ENCODE data around the gene NAA38. TPM values are rescaled to one million over a fixed set of nuclear protein-coding genes. Genes with fewer than 3 reads are reported as not detected.

The NAA38 gene
- total and polyA plus RNA-seq, 8 donors: 20.1 to 87.2 (median 28.0) TPM

DNA sequence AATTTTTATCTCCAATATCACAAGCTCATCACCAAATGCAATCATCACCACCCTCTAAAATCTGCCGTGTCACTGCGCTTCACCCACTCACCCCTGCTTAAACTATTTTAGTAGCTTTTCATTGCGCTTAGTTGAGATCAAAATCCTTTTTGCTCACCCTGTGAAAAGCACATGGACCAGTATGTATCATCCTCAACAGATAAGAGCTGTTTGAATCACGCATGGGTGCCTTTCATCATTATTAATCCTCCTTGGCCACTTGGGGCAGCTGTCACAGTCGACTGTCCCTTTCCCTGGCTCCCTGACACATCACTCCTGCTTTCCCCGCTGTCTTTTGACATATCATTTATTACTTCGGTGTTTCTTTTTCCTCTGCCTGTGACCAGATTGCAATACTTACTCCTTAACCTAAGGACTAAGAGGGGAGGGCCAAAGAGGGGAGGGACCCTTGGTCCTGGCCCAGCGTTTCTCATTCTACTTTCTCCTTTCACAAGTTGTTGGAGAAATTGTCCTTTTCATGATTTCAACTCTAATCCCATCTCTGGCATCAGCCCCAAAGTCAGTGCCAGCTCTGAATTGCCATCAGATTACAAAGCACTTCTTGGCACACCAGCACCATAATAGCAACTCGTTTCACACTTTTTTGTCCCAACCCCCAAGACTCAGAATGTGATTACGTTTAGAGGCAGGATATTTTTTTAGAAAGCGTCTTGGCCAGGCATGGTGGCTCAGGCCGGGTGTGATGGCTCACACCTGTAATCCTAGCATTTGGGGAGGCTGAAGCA, 32.0 kb downstream of the NAA38 start:
- H3K36me3 ChIP-seq: no peaks in the 10 kb centered on the region
- H3K27me3 ChIP-seq: no peaks in the 10 kb centered on the region
- FAIRE-seq (no peak), DNase-seq (no peak), ATAC-seq (peak in 3 of 4 donors; percentile 24 to 48 (median 33))
- no peak overlapping the region for H3K4me3 ChIP-seq
- no peak overlapping the region for H3K27ac ChIP-seq
- TF ChIP-seq, protein P1, sequence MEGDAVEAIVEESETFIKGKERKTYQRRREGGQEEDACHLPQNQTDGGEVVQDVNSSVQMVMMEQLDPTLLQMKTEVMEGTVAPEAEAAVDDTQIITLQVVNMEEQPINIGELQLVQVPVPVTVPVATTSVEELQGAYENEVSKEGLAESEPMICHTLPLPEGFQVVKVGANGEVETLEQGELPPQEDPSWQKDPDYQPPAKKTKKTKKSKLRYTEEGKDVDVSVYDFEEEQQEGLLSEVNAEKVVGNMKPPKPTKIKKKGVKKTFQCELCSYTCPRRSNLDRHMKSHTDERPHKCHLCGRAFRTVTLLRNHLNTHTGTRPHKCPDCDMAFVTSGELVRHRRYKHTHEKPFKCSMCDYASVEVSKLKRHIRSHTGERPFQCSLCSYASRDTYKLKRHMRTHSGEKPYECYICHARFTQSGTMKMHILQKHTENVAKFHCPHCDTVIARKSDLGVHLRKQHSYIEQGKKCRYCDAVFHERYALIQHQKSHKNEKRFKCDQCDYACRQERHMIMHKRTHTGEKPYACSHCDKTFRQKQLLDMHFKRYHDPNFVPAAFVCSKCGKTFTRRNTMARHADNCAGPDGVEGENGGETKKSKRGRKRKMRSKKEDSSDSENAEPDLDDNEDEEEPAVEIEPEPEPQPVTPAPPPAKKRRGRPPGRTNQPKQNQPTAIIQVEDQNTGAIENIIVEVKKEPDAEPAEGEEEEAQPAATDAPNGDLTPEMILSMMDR (IDR thresholded peaks at IDR 0.05): no peak
- WGBS, 2 donors: 26% methylated on average over 12 of the region's 12 CpGs
- peaks cover 0 to 8% (median 3%) of the 10 kb centered on the region in 3 donors for H3K4me1 ChIP-seq
- no peaks in the 10 kb centered on the region for H3K9me3 ChIP-seq
- intact Hi-C loops (cut with DNase I): no loop called here

DNA sequence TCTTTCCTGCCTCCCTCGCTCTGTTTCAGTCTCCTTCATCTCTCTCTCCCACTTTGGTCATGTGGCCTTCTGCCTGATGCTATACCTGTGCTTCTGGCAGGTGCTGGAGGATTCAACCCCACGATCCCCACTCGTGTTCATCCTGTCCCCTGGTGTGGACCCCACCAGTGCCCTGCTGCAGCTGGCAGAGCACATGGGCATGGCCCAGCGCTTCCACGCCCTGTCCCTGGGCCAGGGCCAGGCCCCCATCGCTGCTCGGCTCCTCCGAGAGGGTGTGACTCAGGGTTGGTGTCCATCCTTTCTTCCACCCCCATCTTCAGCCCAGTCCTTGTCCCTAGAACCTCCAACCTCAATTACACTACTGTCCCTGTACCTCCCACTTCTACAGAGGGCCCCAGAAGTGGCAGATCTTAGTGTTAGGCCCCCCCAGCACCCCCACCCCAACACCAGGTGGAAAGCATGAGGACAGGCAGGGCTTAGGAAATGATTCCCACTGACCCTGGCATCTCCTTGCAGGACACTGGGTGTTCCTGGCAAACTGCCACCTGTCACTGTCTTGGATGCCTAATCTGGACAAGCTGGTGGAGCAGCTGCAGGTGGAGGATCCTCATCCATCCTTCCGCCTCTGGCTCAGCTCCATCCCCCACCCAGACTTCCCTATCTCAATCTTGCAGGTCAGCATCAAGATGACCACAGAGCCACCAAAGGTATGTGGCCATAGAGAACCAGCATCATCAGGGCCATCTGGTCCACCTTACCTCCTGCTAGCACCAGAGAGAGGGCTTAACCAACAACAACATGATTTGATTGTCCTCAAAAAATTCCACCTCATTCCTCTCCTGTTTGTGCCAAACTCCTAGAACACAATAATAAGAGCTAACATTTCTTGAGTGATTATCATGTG, 33.1 kb downstream of the NAA38 start:
- H3K9me3 ChIP-seq: no peaks in the 10 kb centered on the region
- no peak overlapping the region for H3K4me3 ChIP-seq
- intact Hi-C loops (cut with DNase I): no loop called here
- FAIRE-seq: no peak
- WGBS, 2 donors: 77 to 82% methylated on average over 9 of the region's 9 CpGs
- no peak for ATAC-seq
- TF ChIP-seq, protein P1 (IDR thresholded peaks at IDR 0.05): no peak
- H3K4me1 ChIP-seq: peaks cover 0 to 8% (median 3%) of the 10 kb centered on the region in 3 donors
- no peaks in the 10 kb centered on the region for H3K36me3 ChIP-seq
- H3K27me3 ChIP-seq: no peaks in the 10 kb centered on the region
- no peak overlapping the region for H3K27ac ChIP-seq
- DNase-seq: no peak

DNA sequence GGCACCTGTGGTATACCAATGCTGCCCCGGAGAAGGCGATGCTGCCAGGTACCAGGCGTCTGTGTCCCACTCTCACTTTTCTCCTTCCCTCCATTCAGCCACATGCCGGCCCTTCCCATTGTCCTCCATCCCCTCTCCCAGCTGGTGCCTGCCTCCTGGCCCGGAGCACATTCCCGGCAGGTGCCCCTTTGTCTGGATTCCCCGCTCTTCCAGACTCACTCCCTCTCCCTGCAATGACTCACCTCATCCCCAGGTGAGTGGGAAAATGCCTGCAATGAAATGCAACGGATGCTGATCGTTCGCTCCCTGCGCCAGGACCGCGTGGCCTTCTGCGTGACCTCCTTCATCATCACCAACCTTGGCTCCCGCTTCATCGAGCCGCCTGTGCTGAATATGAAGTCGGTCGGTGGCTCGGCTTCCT, 33.8 kb downstream of the NAA38 start:
- 79 to 85% methylated on average over 20 of the region's 20 CpGs for WGBS, 2 donors
- TF ChIP-seq, protein P1 (IDR thresholded peaks at IDR 0.05): no peak
- no peak for ATAC-seq
- Histone ChIP-seq H3K27ac (no peak overlapping the region), H3K4me3 (no peak overlapping the region), H3K9me3 (no peaks in the 10 kb centered on the region), H3K27me3 (no peaks in the 10 kb centered on the region), H3K36me3 (no peaks in the 10 kb centered on the region), H3K4me1 (peaks cover 0 to 8% (median 3%) of the 10 kb centered on the region in 3 donors)
- intact Hi-C loops (cut with DNase I): no loop called here
- FAIRE-seq: no peak
- DNase-seq: no peak

DNA sequence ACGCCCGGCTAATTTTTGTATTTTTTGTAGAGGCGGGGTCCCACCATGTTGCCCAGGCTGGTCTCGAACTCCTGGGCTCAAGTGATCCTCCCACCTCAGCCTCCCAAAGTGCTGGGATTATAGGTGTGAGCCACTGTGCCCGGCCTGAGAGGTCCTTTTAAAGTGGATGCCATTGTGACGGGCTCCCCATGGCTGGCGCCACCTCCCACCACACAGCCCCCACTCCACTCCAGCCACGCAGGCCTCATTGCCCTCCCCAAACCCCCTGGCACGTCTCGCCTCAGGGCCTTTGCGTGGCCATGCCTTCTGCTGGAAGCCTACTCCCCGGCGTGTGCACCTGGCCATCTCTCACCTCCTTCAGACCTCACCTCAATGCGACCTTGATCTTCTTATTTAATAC, 35.2 kb downstream of the NAA38 start:
- no peak for ATAC-seq
- H3K4me3 ChIP-seq: no peak overlapping the region
- intact Hi-C loops (cut with DNase I): no loop called here
- H3K36me3 ChIP-seq: no peaks in the 10 kb centered on the region
- TF ChIP-seq, protein P1 (IDR thresholded peaks at IDR 0.05): no peak
- WGBS, 2 donors: 51 to 60% methylated on average over 14 of the region's 14 CpGs
- DNase-seq: no peak
- H3K9me3 ChIP-seq: no peaks in the 10 kb centered on the region
- no peak for FAIRE-seq
- no peaks in the 10 kb centered on the region for H3K27me3 ChIP-seq
- H3K4me1 ChIP-seq: peaks cover 0 to 8% (median 3%) of the 10 kb centered on the region in 3 donors
- H3K27ac ChIP-seq: no peak overlapping the region

Measured in pancreas (tissue), 10 donors.